Tibial nerve (tissue), 4 donors: ENCODE data around the gene ASH1L. TPM values are rescaled to one million over a fixed set of nuclear protein-coding genes. Genes with fewer than 3 reads are reported as not detected.
A peak's percentile ranks its signal among the peaks of the same experiment; 100 is the strongest.

Experiments
- DNase-seq, 2 donors: peaks; one replicate each; pipeline ENCODE4 v3.0.0-alpha.2; 2019; ENCODE audit warnings: low spot score in 2 of 2
- H3K27ac ChIP-seq, 4 donors: fragments of 200-600 bp; sonication (generic) in 3 of 4; one replicate each; pipeline ENCODE4 v1.5.1; 2017 to 2019; ENCODE audit warnings: mild to moderate bottlenecking in 1 of 4
- H3K27me3 ChIP-seq, 2 donors: fragments of 200-600 bp; sonication (generic) in 1 of 2; one replicate each; pipeline versions ENCODE4 v1.5.1 to v1.6.0; 2017 to 2019
- H3K36me3 ChIP-seq, 3 donors: fragments of 200-600 bp; sonication (generic); one replicate each; pipeline ENCODE4 v1.5.1; 2018 to 2019
- H3K4me1 ChIP-seq, 4 donors: fragments of 200-600 bp; sonication (generic) in 3 of 4; one replicate each; pipeline ENCODE4 v1.5.1; 2017 to 2019
- H3K4me3 ChIP-seq, 4 donors: fragments of 200-600 bp; sonication (generic) in 3 of 4; one replicate each; pipeline ENCODE4 v1.5.1; 2017 to 2019; ENCODE audit warnings: mild to moderate bottlenecking in 1 of 4, moderate library complexity in 1 of 4
- H3K9me3 ChIP-seq, 4 donors: fragments of 200-600 bp; sonication (generic) in 3 of 4; one replicate each; pipeline ENCODE4 v1.5.1; 2017 to 2019
- EP300 ChIP-seq, 2 donors: sonication (generic); formaldehyde crosslinking; IDR thresholded peaks; one replicate each; pipeline ENCODE4 v1.6.1; 2017; ENCODE audit warnings: antibody characterized with exemption in 2 of 2, mild to moderate bottlenecking in 1 of 2
- POLR2A ChIP-seq, 2 donors: fragments of 450-650 bp; IDR thresholded peaks; one replicate each; pipeline ENCODE4 v1.6.1; 2017; ENCODE audit warnings: antibody characterized with exemption in 2 of 2, mild to moderate bottlenecking in 2 of 2, moderate library complexity in 2 of 2
- WGBS, 2 donors: methylation state at CpG; one replicate each; pipeline ENCODE4 v1.1.5; 2018; 5-methylcytosine and 5-hydroxymethylcytosine counted together
- total RNA-seq, 4 donors: library from RNA; depleted of rRNA; stranded (reverse); fragments of >200 nt; gene quantifications; one replicate each; pipeline ENCODE4 v1.1.0, GENCODE V29; 2016
- TF ChIP-seq, protein P1 (sequence below), 5 experiments: fragments of 200-600 bp in 3 of 5; fragments of 450-650 bp in 2 of 5; sonication (generic) in 3 of 5; IDR thresholded peaks; one replicate each; pipeline ENCODE4 v1.5.1; 2016 to 2019; ENCODE audit warnings: antibody characterized with exemption in 5 of 5, mild to moderate bottlenecking in 3 of 5, moderate library complexity in 2 of 5

Gene ASH1L
- total RNA-seq, 4 donors from 2014 or later = 73.7 to 99.6 (median 85.9) TPM

- DNase-seq = peak; percentile 92 to 93
- no peaks in the 10 kb centered on the region for H3K27me3 ChIP-seq
- no peaks in the 10 kb centered on the region for H3K9me3 ChIP-seq
- peak overlapping the region; percentile 96 to 100 (median 98) for H3K27ac ChIP-seq
- 0 to 1% methylated on average over 23 to 32 of the region's 44 CpGs for WGBS, 2 donors
- TF ChIP-seq EP300 (IDR thresholded peaks at IDR 0.05) (peak in 1 of 2 donors; percentile 75), POLR2A (IDR thresholded peaks at IDR 0.05) (peak; percentile 39 to 65)
- TF ChIP-seq, protein P1, sequence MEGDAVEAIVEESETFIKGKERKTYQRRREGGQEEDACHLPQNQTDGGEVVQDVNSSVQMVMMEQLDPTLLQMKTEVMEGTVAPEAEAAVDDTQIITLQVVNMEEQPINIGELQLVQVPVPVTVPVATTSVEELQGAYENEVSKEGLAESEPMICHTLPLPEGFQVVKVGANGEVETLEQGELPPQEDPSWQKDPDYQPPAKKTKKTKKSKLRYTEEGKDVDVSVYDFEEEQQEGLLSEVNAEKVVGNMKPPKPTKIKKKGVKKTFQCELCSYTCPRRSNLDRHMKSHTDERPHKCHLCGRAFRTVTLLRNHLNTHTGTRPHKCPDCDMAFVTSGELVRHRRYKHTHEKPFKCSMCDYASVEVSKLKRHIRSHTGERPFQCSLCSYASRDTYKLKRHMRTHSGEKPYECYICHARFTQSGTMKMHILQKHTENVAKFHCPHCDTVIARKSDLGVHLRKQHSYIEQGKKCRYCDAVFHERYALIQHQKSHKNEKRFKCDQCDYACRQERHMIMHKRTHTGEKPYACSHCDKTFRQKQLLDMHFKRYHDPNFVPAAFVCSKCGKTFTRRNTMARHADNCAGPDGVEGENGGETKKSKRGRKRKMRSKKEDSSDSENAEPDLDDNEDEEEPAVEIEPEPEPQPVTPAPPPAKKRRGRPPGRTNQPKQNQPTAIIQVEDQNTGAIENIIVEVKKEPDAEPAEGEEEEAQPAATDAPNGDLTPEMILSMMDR (IDR thresholded peaks at IDR 0.05) = peak in 1 of 5 experiments; percentile 32
- H3K36me3 ChIP-seq = peaks cover 0 to 37% (median 0%) of the 10 kb centered on the region in 3 donors
- H3K4me3 ChIP-seq = peak overlapping the region; percentile 53 to 89 (median 64)
- H3K4me1 ChIP-seq = peaks cover 0 to 53% (median 25%) of the 10 kb centered on the region in 4 donors
Measured at GRCh38 chr1:155324037-155324716, 238.4 kb downstream of the ASH1L start.

DNA sequence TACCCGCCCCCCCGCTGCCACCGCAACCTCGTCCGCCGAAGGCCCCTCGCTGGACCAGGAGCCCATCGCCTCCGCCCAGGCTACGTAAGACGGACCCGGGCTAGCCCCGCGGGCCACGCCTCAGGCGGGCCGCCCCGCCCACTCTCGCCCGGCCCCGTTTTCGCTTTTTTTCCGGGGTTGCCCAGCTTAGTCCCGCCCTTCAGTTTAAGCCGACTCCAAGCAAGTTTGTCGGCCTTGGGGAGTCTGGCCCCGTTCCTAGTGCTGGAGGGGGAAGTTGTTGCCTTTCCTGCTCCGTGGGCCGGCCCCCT is 238.9 kb downstream of the ASH1L start:
- no peaks in the 10 kb centered on the region for H3K9me3 ChIP-seq
- peak; percentile 80 to 83 for DNase-seq
- H3K4me3 ChIP-seq = peak overlapping the region; percentile 53 to 89 (median 64)
- H3K4me1 ChIP-seq = peaks cover 0 to 53% (median 25%) of the 10 kb centered on the region in 4 donors
- no peaks in the 10 kb centered on the region for H3K27me3 ChIP-seq
- TF ChIP-seq POLR2A (IDR thresholded peaks at IDR 0.05) (no peak), EP300 (IDR thresholded peaks at IDR 0.05) (no peak)
- TF ChIP-seq, protein P1 (IDR thresholded peaks at IDR 0.05) = no peak
- WGBS, 2 donors = 1% methylated on average over 13 to 24 of the region's 29 CpGs
- peak overlapping the region; percentile 96 to 100 (median 98) for H3K27ac ChIP-seq
- H3K36me3 ChIP-seq = peaks cover 0 to 34% (median 0%) of the 10 kb centered on the region in 3 donors

DNA sequence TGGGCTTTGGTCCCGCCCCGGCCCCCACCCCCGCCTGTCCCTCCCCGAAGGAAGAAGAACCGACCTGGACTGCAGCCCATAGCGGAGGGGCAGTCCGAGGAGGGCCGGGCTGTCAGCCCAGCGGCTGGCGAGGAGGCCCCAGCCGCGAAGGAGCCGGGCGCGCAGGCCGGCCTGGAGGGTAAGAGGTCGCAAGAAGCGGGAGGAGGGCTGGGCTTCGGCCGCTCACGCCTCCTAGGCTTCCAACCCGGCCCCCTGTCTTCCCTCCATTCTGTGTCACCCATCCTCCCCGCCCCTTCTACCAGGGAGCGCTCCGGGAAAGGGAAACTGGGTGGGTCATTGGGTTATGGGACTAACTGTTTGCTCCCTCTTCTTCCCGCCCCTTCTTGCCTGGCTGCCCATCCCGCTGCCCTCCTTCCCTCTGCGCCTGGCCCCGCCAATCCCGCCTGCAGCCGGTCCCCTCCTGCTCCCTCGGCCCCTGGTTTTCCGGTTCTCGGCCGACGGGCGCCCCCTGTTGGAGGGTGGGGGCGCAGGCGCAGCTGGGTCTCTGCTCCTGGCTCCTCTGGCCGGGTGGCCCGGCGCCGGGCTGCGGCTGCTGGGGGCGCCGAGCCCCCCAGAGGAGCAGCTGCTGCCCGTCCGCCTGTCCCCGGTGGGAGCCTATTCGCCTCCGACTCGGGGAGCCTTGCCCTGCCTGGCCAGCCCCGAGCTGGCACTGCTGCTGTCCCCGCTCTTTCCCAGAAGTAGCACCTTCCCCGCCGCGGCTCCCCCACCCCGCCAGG is 239.5 kb downstream of the ASH1L start:
- peak overlapping the region; percentile 53 to 89 (median 64) for H3K4me3 ChIP-seq
- H3K27ac ChIP-seq = peak overlapping the region; percentile 96 to 100 (median 98)
- H3K27me3 ChIP-seq = no peaks in the 10 kb centered on the region
- no peaks in the 10 kb centered on the region for H3K9me3 ChIP-seq
- DNase-seq = peak; percentile 80 to 87
- H3K4me1 ChIP-seq = peaks cover 0 to 53% (median 25%) of the 10 kb centered on the region in 4 donors
- WGBS, 2 donors = 1% methylated on average over 34 to 41 of the region's 58 CpGs
- peaks cover 0 to 34% (median 2%) of the 10 kb centered on the region in 3 donors for H3K36me3 ChIP-seq
- TF ChIP-seq EP300 (IDR thresholded peaks at IDR 0.05) (peak; percentile 33 to 80), POLR2A (IDR thresholded peaks at IDR 0.05) (peak; percentile 40 to 47)
- TF ChIP-seq, protein P1 (IDR thresholded peaks at IDR 0.05) = peak; percentile 98 to 99 (median 98)

DNA sequence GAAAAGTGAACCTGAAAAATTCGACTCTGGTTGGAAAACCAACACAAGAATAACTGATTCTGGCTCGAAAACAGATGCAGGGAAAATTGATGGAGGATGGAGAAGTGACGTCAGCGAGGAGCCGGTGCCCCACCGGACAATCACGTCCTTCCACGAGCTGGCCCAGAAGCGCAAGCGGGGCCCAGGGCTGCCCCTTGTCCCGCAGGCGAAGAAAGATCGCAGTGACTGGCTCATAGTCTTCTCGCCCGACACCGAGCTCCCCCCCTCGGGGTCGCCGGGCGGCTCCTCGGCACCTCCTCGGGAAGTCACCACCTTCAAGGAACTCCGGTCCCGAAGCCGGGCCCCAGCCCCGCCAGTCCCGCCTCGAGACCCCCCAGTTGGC is 240.0 kb downstream of the ASH1L start:
- H3K4me1 ChIP-seq = peaks cover 0 to 53% (median 25%) of the 10 kb centered on the region in 4 donors
- no peaks in the 10 kb centered on the region for H3K27me3 ChIP-seq
- H3K27ac ChIP-seq = peak overlapping the region; percentile 96 to 100 (median 98)
- peak overlapping the region; percentile 53 to 89 (median 64) for H3K4me3 ChIP-seq
- peaks cover 0 to 34% (median 4%) of the 10 kb centered on the region in 3 donors for H3K36me3 ChIP-seq
- no peak for DNase-seq
- H3K9me3 ChIP-seq = no peaks in the 10 kb centered on the region
- 1% methylated on average over 27 to 28 of the region's 28 CpGs for WGBS, 2 donors
- TF ChIP-seq, protein P1 (IDR thresholded peaks at IDR 0.05) = no peak
- TF ChIP-seq POLR2A (IDR thresholded peaks at IDR 0.05) = no peak
